Stimulated activated CD8-positive, alpha-beta memory T cell treated with anti-CD3 and anti-CD28 coated beads, Interleukin-7, amount 100 ng/mL, for 24 hours (primary cell): ENCODE results near the gene TMX1.

Source experiments
- DNase-seq: peaks from one replicate; pipeline ENCODE4 v3.0.0-alpha.2; 2020; ENCODE audit warnings: low read depth

TMX1 gene

GRCh38 chr14:51293149-51293911 is 53.3 kb downstream of the TMX1 start:
- DNase-seq = no peak

DNA sequence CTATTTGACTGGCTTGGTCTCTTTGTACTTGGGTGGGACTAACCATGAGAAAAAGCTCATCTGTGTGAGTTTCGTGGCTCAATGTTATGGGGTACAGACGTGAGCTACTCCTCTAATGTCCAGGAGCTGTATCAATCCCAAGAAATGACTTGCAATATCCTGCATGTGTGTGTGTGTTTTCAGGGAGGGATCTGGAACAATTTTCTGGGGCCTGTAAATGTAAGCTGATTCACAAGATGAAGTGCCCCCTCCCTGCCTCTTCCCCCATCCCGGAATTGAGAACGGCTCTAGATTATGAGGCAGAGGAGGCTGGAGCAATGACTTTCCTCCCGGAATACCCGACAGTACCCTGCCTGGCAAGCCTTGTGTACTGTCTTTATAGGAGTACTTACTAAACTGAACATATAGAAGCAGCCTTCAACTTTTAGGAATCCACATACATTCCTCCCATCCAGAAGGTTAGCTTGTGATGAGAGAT is 53.9 kb downstream of the TMX1 start:
- DNase-seq = no peak

DNA sequence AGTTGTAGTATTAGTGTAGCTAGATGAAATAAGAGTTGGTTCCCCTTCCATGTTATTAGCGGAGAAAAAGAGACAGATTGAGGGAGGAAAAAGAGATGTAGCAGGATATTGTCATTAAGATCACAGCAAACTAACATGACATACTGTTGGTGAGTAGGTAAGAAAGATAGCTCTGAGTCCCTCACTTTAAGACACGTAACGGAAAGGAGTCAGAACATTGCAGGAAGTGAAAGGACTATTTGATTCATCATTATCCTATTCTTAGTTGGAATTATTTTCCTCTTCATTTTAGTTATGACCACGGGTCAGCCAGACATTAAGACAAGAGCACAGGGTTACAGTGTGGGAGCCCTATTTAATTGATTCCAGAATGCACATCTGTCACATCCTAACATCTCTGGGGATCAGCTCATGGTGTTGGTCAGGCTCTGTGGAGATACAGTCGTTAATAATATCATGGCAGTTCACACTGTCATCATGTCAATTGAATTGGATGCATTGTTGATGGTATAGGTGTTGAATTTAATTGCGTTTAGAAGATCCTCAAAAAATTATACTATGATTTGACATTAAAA is 55.0 kb downstream of the TMX1 start:
- no peak for DNase-seq

DNA sequence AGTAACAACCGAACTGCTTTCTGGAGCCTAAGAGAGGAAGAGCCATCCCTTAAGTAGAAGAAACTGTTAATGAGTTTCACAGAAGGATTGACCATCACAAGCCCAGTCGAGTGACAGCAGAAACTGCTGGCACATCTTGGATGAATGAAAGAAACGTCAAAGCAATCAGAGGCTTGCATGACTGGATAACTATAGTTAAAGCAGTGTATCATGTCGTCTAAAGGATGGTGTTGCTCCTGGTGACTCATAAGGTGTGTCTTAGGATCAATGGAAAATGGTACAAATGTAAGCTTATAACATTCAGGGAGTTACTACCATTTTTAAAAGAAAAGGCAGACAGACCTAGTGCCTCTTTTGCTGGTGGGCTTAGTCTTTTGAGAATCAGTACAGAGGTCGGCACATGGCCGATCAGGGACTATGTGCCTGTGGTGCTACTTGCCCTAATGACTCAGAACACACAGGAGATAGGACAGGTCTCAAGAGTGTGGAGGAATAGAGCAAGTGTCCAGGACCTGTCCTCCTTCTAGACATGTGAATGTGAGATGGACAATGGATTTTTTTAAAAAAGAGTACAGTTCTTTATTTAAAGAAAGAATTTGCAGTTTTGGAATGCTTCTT is 55.7 kb downstream of the TMX1 start:
- no peak for DNase-seq

DNA sequence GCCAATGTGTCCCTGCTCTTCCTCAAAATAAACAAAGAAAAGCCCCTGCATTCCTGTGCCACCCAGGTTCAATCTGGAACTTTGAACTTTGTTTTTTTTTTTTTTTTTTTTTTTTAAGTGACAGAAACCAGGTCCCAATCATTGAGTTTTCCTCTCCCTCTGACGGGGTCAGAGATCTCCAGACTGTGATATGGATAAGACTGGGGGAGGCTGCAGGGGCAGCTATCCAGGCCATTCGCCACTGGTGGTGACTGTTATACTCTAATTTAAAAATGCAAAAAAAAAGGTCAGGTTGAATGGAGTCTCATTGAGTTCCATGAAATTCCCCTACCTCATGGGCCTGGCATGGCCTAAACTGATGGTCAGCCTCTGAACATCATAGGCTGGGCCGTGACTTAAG is 57.0 kb downstream of the TMX1 start:
- no peak for DNase-seq

- DNase-seq = no peak
These were observed 58.8 kb downstream of the TMX1 start for GRCh38 chr14:51298895-51299294.

DNA sequence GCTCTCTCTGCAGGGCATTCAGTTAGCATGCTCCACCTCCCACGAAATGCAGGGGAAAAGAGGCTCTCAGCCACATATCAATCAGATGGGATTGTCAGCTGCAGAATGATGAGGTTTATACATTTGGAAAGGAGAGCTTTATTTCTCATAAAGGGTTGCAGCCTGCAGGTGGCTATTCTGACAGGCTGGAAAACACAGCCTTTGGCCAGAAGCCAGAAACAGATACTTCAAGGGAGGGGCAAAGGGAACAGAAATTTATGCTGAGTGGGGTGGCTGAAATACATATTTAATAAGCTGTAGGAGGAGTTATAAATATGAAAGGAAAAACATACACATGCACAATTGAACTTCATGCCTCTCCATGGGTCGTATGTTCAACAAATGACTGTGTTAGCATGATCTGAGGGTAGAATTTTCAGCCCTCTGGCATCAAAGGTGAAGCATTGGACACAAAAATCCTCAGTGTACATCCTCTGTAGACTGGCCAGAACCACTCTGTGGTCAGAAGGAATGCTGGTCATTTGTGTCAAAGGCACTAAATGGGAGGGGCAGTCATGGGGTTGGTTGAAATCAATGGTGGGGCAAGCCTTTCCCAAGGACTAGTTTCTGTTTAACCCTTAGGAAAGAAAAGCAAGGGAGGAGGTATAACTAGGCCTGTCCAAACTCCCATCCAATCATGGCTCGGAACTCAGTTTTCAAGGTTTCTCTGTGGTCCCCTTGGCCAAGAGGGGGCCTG is 62.4 kb downstream of the TMX1 start:
- no peak for DNase-seq

- no peak for DNase-seq
These were observed 64.4 kb downstream of the TMX1 start for GRCh38 chr14:51304438-51304837.

DNA sequence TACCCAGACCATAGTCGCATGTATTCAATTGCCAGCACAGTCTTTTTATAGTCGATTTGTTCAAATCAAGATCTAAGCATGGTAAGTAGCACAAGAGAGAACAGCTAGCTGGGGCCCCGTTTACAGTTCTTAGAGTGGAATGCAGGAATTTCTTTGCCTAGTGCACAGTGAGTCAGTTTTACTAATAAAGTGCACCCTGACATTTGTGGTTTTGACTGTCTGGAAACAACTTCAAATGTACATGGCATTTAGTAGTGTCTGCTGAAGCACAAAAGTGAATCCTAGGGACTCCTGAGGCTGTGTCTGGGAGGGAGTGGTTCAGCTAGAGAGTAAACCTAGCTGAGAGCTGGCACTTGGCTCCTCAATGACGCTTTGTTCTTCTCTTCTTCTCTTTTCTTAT is 64.9 kb downstream of the TMX1 start:
- no peak for DNase-seq

DNA sequence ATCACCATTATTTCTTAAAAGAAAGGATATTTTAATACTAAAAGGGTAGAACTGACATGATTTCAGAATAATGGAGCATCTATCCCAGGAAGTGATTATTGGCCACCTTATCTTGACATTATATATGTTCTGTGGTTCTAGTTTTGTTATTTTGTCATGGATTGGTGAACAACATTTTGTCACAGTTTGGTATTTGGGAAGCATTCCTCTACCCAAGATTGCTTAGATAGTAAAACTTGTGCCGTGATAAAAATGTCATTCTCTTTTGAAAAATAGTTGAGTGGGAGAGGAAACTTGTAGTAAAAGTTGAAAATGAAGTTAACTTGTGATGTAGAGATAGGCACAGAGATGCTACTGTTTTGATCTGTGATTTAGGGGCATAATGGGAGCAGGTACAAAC is 65.7 kb downstream of the TMX1 start:
- DNase-seq = no peak
